HepG2 (cell line): ENCODE measurements around the gene ATP11B. TPM values are rescaled to one million over a fixed set of nuclear protein-coding genes. Genes with fewer than 3 reads are reported as not detected.

Experiments
- ARID4A ChIP-seq: sonication (generic); formaldehyde crosslinking; IDR thresholded peaks from 2 replicates; pipeline ENCODE4 v1.5.0; 2020; ENCODE audit warnings: mild to moderate bottlenecking, missing genetic modification reagents, borderline replicate concordance
- ATF3 ChIP-seq: sonication (generic); formaldehyde crosslinking; IDR thresholded peaks from 2 replicates; pipeline ENCODE4 v1.4.0; 2020; ENCODE audit warnings: missing genetic modification reagents
- GATAD2A ChIP-seq: IDR thresholded peaks from 2 replicates; pipeline ENCODE4 v1.6.1; 2016
- GPN1 ChIP-seq: sonication (generic); formaldehyde crosslinking; IDR thresholded peaks from 2 replicates; pipeline ENCODE4 v1.5.1; 2020; ENCODE audit warnings: missing genetic modification reagents, borderline replicate concordance
- HNF4G ChIP-seq, 2 experiments: sonication (generic) in 1 of 2; formaldehyde crosslinking in 1 of 2; IDR thresholded peaks; 2 replicates each; pipeline versions ENCODE4 v1.4.0 to v1.6.1; 2011 to 2020; ENCODE audit warnings: borderline replicate concordance in 2 of 2, low read depth in 2 of 2, mild to moderate bottlenecking in 2 of 2, low read length in 1 of 2, missing genetic modification reagents in 1 of 2, moderate library complexity in 1 of 2
- IKZF4 ChIP-seq: sonication (generic); formaldehyde crosslinking; IDR thresholded peaks from 2 replicates; pipeline ENCODE4 v1.5.1; 2020; ENCODE audit warnings: borderline replicate concordance, mild to moderate bottlenecking, low read depth, missing genetic modification reagents; ENCODE audit errors: not compliant biosample characterization
- NCOA1 ChIP-seq: sonication (generic); formaldehyde crosslinking; IDR thresholded peaks from 2 replicates; pipeline ENCODE4 v1.9.0; 2021; ENCODE audit warnings: missing genetic modification reagents
- PAXIP1 ChIP-seq: sonication (generic); formaldehyde crosslinking; conservative IDR thresholded peaks from 2 replicates; pipeline ENCODE4 v1.4.0; 2020; ENCODE audit warnings: mild to moderate bottlenecking, missing genetic modification reagents, moderate library complexity
- SOX6 ChIP-seq, 2 experiments: fragments of 450-650 bp in 1 of 2; sonication (generic) in 1 of 2; formaldehyde crosslinking in 1 of 2; IDR thresholded peaks; 2 replicates each; pipeline versions ENCODE4 v1.4.0 to v1.6.1; 2017 to 2020; ENCODE audit warnings: antibody characterized with exemption in 1 of 2, mild to moderate bottlenecking in 1 of 2, missing genetic modification reagents in 1 of 2
- SRY ChIP-seq: sonication (generic); formaldehyde crosslinking; IDR thresholded peaks from 2 replicates; pipeline ENCODE4 v1.8.0; 2022; ENCODE audit warnings: mild to moderate bottlenecking, missing genetic modification reagents
- ZFP90 ChIP-seq: sonication (generic); formaldehyde crosslinking; IDR thresholded peaks from 2 replicates; pipeline ENCODE4 v1.8.0; 2022; ENCODE audit warnings: missing genetic modification reagents, mild to moderate bottlenecking, inconsistent platforms, borderline replicate concordance
- ZNF792 ChIP-seq: IDR thresholded peaks from 2 replicates; pipeline ENCODE4 v1.6.1; 2016
- ZXDC ChIP-seq: sonication (generic); formaldehyde crosslinking; IDR thresholded peaks from 2 replicates; pipeline ENCODE4 v1.5.0; 2020; ENCODE audit warnings: mild to moderate bottlenecking, missing genetic modification reagents
- polyA plus RNA-seq, 8 experiments: library from polyadenylated mRNA; depleted of rRNA in 3 of 8; stranded (reverse) in 7 of 8; unstranded in 1 of 8; fragments of >200 nt; fragmentation: Illumina TruSeq in 4 of 8; extraction: Trizol in 4 of 8; gene quantifications; 2 replicates each; pipeline versions ENCODE4 v1.2.1 to v1.2.3, GENCODE V29; 2011 to 2016; ENCODE audit warnings: low read depth in 4 of 8, missing spikeins in 1 of 8, mixed read lengths in 1 of 8; ENCODE audit not compliant: insufficient read depth in 1 of 8
- total RNA-seq, 5 experiments: library from RNA; depleted of rRNA; stranded (reverse); fragments of >200 nt; fragmentation: Illumina TruSeq; extraction: Trizol; gene quantifications; 2 replicates each; pipeline ENCODE4 v1.2.3, GENCODE V29; 2016; ENCODE audit warnings: low read depth in 1 of 5
- TF ChIP-seq, protein P1 (sequence below): sonication (generic); formaldehyde crosslinking; IDR thresholded peaks from 2 replicates; pipeline ENCODE4 v1.4.0; 2020; ENCODE audit warnings: missing genetic modification reagents

ATP11B gene
- total and polyA plus RNA-seq, 2 of the 13 experiments (the other 11 are each of a cell fraction or from before 2014, with no cell fraction given), result 10.1 to 22.9 TPM

DNA sequence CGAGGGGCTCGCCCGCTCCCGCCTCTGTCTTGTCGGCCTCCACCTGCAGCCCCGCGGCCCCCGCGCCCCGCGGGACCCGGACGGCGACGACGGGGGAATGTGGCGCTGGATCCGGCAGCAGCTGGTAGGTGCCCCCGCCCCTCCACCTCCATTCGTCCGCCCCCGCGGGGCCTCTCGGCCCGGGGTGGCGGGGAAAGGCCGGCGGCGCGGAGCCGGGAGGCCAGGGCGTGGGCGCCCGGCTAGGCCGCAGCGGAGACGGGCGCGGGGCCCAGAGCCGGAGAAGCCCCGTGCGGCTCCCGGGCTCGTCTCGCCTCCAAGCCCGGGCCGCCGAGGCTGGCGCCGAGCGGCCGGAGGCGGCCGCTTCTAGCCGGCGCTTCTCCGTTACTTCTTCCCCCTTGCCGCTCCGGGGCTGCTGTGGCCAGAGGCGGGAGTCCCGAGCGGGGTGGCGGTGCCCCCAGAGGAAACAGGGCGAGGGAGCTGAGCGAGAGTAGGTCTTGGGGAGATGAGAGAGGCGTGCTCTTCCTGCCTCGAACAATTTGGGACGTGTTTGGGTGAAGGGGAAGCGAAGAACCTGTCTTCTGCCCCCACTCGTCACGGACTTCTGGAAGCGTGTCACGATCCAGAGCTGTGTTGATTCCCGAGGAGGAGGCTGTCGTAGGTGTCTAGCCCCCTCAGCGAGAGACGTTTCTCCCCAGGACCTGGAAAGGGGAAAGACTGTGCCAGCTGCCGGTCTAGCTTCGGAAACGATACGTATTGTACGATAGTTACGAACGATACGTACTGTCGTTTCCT lies 555 bp downstream of the ATP11B start (continued):
- TF ChIP-seq ARID4A, result peak; percentile 68; the same call in 1 of the 2 replicates
- TF ChIP-seq ZNF792 (CRISPR knock-in tag), result no peak
- TF ChIP-seq ZFP90 (CRISPR knock-in tag), result no peak
- no peak for TF ChIP-seq HNF4G (IDR thresholded peaks at IDR 0.05; ENCODE audit: borderline replicate concordance, low read depth, low read length)
- no peak for TF ChIP-seq HNF4G (CRISPR knock-in tag; IDR thresholded peaks at IDR 0.05; ENCODE audit: borderline replicate concordance, low read depth)
- TF ChIP-seq, protein P1, sequence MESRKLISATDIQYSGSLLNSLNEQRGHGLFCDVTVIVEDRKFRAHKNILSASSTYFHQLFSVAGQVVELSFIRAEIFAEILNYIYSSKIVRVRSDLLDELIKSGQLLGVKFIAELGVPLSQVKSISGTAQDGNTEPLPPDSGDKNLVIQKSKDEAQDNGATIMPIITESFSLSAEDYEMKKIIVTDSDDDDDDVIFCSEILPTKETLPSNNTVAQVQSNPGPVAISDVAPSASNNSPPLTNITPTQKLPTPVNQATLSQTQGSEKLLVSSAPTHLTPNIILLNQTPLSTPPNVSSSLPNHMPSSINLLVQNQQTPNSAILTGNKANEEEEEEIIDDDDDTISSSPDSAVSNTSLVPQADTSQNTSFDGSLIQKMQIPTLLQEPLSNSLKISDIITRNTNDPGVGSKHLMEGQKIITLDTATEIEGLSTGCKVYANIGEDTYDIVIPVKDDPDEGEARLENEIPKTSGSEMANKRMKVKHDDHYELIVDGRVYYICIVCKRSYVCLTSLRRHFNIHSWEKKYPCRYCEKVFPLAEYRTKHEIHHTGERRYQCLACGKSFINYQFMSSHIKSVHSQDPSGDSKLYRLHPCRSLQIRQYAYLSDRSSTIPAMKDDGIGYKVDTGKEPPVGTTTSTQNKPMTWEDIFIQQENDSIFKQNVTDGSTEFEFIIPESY (CRISPR knock-in tag), result no peak
- no peak for TF ChIP-seq SOX6 (IDR thresholded peaks at IDR 0.05)
- 0 out of 2 replicates have a peak, but pooled peaks have one; percentile 24 for TF ChIP-seq SOX6 (CRISPR knock-in tag; IDR thresholded peaks at IDR 0.05)
- no peak for TF ChIP-seq ZXDC (CRISPR knock-in tag)
- TF ChIP-seq IKZF4 (CRISPR knock-in tag), result no peak
- TF ChIP-seq SRY (CRISPR knock-in tag), result peak; percentile 46; the same call in 1 of the 2 replicates
- TF ChIP-seq ATF3, result 0 out of 2 replicates have a peak, but pooled peaks have one; percentile 12
- TF ChIP-seq PAXIP1 (CRISPR knock-in tag), result no peak
- TF ChIP-seq GATAD2A (CRISPR knock-in tag), result no peak
- no peak for TF ChIP-seq NCOA1 (CRISPR knock-in tag)
- TF ChIP-seq GPN1, result no peak
